ENCODE results near the gene RNU6-9.

Gene RNU6-9

DNA sequence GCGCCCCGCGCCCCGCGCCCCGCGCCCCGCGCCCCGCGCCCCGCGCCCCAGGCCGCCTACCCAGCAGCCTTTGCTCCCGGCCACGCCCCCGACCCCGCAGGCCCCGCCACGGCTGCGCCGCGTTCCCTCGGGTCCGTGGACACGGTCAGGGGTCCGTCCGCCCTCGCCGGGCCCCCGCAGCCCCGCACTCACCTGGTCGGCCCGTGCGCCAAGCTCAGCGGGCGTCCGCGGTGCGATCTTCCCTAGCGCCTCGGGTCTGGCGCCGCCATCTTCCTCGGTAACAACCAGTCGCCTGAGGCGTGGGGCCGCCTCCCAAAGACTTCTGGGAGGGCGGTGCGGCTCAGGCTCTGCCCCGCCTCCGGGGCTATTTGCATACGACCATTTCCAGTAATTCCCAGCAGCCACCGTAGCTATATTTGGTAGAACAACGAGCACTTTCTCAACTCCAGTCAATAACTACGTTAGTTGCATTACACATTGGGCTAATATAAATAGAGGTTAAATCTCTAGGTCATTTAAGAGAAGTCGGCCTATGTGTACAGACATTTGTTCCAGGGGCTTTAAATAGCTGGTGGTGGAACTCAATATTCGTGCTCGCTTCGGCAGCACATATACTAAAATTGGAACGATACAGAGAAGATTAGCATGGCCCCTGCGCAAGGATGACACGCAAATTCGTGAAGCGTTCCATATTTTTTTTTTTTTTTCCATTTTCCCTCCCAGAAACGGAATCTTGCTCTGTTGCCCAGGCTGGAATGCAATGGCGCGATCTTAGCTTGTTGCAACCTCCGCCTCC, at the start of gene RNU6-9, which contains the start of gene MED16 (continued):
- TF ChIP-seq, protein P1, sequence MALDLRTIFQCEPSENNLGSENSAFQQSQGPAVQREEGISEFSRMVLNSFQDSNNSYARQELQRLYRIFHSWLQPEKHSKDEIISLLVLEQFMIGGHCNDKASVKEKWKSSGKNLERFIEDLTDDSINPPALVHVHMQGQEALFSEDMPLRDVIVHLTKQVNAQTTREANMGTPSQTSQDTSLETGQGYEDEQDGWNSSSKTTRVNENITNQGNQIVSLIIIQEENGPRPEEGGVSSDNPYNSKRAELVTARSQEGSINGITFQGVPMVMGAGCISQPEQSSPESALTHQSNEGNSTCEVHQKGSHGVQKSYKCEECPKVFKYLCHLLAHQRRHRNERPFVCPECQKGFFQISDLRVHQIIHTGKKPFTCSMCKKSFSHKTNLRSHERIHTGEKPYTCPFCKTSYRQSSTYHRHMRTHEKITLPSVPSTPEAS (tag by site-specific recombination; IDR thresholded peaks at IDR 0.05) = no peak
- TF ChIP-seq ZNF311 (tag by site-specific recombination; IDR thresholded peaks at IDR 0.05; ENCODE audit: borderline replicate concordance) = no peak
- TF ChIP-seq ZNF585B (tag by site-specific recombination; IDR thresholded peaks at IDR 0.05) = no peak
- TF ChIP-seq ZIC2 (tag by site-specific recombination; IDR thresholded peaks at IDR 0.05) = no peak
- TF ChIP-seq SP7 (tag by site-specific recombination; IDR thresholded peaks at IDR 0.05) = peak; percentile 72
- TF ChIP-seq ZNF473 (tag by site-specific recombination; IDR thresholded peaks at IDR 0.05) = no peak
- TF ChIP-seq, protein P2, sequence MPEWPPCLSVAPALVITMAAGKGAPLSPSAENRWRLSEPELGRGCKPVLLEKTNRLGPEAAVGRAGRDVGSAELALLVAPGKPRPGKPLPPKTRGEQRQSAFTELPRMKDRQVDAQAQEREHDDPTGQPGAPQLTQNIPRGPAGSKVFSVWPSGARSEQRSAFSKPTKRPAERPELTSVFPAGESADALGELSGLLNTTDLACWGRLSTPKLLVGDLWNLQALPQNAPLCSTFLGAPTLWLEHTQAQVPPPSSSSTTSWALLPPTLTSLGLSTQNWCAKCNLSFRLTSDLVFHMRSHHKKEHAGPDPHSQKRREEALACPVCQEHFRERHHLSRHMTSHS (tag by site-specific recombination; IDR thresholded peaks at IDR 0.05) = no peak
- no peak for TF ChIP-seq GFI1B (tag by site-specific recombination; IDR thresholded peaks at IDR 0.05)
- no peak for TF ChIP-seq ZBTB17 (tag by site-specific recombination; IDR thresholded peaks at IDR 0.05)
- TF ChIP-seq, protein P3, sequence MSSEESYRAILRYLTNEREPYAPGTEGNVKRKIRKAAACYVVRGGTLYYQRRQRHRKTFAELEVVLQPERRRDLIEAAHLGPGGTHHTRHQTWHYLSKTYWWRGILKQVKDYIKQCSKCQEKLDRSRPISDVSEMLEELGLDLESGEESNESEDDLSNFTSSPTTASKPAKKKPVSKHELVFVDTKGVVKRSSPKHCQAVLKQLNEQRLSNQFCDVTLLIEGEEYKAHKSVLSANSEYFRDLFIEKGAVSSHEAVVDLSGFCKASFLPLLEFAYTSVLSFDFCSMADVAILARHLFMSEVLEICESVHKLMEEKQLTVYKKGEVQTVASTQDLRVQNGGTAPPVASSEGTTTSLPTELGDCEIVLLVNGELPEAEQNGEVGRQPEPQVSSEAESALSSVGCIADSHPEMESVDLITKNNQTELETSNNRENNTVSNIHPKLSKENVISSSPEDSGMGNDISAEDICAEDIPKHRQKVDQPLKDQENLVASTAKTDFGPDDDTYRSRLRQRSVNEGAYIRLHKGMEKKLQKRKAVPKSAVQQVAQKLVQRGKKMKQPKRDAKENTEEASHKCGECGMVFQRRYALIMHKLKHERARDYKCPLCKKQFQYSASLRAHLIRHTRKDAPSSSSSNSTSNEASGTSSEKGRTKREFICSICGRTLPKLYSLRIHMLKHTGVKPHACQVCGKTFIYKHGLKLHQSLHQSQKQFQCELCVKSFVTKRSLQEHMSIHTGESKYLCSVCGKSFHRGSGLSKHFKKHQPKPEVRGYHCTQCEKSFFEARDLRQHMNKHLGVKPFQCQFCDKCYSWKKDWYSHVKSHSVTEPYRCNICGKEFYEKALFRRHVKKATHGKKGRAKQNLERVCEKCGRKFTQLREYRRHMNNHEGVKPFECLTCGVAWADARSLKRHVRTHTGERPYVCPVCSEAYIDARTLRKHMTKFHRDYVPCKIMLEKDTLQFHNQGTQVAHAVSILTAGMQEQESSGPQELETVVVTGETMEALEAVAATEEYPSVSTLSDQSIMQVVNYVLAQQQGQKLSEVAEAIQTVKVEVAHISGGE (tag by site-specific recombination; conservative IDR thresholded peaks at IDR 0.05; ENCODE audit: low read depth) = no peak
- no peak for TF ChIP-seq ZNF529 (tag by site-specific recombination; IDR thresholded peaks at IDR 0.05; ENCODE audit: insufficient replicate concordance)
- TF ChIP-seq ZNF544 (tag by site-specific recombination; IDR thresholded peaks at IDR 0.05) = no peak
- no peak for TF ChIP-seq ZNF707 (tag by site-specific recombination; IDR thresholded peaks at IDR 0.05)
- no peak for TF ChIP-seq TCF7L2 (IDR thresholded peaks at IDR 0.05; ENCODE audit: borderline replicate concordance, low read depth, low read length)
- no peak for TF ChIP-seq ZNF830 (tag by site-specific recombination; IDR thresholded peaks at IDR 0.05; ENCODE audit: low read depth)
- TF ChIP-seq, protein P4, sequence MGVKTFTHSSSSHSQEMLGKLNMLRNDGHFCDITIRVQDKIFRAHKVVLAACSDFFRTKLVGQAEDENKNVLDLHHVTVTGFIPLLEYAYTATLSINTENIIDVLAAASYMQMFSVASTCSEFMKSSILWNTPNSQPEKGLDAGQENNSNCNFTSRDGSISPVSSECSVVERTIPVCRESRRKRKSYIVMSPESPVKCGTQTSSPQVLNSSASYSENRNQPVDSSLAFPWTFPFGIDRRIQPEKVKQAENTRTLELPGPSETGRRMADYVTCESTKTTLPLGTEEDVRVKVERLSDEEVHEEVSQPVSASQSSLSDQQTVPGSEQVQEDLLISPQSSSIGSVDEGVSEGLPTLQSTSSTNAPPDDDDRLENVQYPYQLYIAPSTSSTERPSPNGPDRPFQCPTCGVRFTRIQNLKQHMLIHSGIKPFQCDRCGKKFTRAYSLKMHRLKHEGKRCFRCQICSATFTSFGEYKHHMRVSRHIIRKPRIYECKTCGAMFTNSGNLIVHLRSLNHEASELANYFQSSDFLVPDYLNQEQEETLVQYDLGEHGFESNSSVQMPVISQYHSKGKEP (tag by site-specific recombination; IDR thresholded peaks at IDR 0.05) = no peak
- TF ChIP-seq ZNF146 (tag by site-specific recombination; IDR thresholded peaks at IDR 0.05) = no peak
- TF ChIP-seq ZNF837 (tag by site-specific recombination; IDR thresholded peaks at IDR 0.05) = no peak
- no peak for TF ChIP-seq OSR2 (tag by site-specific recombination; IDR thresholded peaks at IDR 0.05)
- no peak; the same call in 1 of the 2 replicates for TF ChIP-seq ZNF660 (tag by site-specific recombination; IDR thresholded peaks at IDR 0.05)
- TF ChIP-seq, protein P5, sequence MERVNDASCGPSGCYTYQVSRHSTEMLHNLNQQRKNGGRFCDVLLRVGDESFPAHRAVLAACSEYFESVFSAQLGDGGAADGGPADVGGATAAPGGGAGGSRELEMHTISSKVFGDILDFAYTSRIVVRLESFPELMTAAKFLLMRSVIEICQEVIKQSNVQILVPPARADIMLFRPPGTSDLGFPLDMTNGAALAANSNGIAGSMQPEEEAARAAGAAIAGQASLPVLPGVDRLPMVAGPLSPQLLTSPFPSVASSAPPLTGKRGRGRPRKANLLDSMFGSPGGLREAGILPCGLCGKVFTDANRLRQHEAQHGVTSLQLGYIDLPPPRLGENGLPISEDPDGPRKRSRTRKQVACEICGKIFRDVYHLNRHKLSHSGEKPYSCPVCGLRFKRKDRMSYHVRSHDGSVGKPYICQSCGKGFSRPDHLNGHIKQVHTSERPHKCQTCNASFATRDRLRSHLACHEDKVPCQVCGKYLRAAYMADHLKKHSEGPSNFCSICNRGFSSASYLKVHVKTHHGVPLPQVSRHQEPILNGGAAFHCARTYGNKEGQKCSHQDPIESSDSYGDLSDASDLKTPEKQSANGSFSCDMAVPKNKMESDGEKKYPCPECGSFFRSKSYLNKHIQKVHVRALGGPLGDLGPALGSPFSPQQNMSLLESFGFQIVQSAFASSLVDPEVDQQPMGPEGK (tag by site-specific recombination; IDR thresholded peaks at IDR 0.05) = no peak
- no peak for TF ChIP-seq ZNF621 (tag by site-specific recombination; IDR thresholded peaks at IDR 0.05)
- TF ChIP-seq ZNF549 (tag by site-specific recombination; IDR thresholded peaks at IDR 0.05) = no peak
